ENCODE measurements around the gene TMEM145.
"Not testable (repeated sequence)": the region's sequence is repeated elsewhere in the genome, so short reads cannot be mapped to it uniquely, and the experiment has no call there.

TMEM145 gene

DNA sequence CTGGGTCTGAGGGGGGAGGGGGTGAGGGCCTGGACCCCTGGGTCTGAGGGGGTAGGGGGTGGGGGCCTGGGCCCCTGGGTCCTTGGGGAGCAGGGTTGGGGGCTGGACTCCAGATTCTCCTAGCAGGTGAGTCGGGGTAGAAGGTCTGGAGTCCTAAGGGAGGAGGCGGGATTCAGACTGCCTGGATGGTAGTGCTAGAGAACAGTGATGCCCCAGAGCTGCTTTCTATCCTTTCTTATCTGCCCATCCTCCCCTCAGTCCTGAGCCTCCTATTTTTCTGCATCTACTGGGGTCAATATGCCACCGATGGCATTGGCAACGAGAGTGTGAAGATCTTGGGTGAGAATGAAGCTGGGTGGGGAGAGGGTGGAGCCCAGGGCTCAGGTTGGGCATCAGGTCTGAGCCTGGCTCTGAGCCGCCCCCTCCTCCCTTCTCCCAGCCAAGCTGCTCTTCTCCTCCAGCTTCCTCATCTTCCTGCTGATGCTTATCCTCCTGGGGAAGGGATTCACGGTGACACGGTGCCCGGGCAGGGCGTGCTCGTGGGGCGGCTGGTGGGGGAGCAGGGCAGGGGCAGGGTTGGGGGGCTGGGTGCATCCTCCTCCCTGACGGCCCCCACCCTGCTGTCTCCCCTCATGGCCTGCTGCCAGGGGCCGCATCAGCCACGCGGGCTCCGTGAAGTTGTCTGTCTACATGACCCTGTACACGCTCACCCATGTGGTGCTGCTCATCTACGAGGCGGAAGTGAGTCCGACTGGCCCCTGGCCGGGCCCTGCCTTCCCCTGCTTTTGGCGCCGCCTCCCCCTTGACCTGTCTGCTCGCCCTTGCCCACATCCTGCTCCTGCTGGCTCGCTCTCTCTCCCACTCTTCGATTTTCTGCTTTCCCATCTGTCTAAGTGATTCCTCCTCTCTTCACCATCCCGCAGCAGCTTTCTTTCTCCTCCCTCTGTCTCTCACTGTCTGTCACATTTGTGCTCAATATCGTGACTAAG lies 3.4 kb downstream of the TMEM145 start:
- DNase-seq: no peak

DNA sequence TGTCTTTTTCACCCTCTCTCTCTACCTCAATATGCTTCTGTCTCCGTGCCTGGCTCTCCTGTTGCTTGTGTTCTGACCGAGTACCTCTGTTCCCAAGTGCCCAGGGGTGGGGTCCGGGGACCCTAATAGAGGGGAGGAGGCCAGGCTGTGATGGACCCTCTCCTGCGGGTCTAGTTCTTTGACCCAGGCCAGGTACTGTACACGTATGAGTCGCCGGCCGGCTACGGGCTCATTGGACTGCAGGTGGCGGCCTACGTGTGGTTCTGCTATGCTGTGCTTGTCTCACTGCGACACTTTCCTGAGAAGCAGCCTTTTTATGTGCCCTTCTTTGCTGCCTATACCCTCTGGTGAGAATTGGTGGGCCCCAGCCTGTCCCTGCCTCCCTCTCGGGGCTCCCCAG lies 4.4 kb downstream of the TMEM145 start:
- DNase-seq: no peak

DNA sequence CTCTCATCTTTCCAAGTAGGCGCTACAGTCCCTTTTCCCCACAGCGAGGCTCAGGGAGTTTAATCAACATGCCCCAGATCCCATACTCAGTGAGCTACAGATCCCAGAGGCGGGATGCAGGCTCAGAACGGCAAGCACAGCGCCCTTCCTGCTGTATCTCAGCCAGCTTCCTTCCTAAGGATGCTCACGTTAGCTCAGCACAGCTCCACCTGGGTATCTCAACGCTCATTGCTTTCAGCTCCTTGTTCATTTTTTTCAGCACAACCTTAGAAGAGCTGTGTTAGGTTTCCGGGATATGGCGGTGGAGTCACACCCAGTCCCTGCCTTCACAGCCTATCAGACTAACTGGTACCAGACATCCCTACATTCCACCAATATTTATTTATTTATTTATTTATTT lies 9.2 kb downstream of the TMEM145 start:
- DNase-seq: no peak

DNA sequence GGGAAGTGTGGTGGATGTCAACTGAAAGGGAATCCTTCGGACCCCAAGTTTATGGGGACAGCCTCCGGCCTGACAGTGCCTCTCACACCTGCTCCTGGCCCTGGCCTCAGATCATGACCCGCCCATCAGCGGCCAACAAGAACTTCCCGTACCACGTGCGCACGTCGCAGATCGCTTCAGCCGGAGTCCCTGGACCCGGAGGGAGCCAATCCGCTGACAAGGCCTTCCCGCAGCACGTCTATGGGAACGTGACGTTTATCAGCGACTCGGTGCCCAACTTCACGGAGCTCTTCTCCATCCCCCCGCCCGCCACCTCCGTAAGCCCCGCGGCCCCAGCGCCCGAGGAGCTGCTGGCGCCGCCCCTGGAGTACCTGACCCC lies 10.4 kb downstream of the TMEM145 start:
- DNase-seq: no peak

DNA sequence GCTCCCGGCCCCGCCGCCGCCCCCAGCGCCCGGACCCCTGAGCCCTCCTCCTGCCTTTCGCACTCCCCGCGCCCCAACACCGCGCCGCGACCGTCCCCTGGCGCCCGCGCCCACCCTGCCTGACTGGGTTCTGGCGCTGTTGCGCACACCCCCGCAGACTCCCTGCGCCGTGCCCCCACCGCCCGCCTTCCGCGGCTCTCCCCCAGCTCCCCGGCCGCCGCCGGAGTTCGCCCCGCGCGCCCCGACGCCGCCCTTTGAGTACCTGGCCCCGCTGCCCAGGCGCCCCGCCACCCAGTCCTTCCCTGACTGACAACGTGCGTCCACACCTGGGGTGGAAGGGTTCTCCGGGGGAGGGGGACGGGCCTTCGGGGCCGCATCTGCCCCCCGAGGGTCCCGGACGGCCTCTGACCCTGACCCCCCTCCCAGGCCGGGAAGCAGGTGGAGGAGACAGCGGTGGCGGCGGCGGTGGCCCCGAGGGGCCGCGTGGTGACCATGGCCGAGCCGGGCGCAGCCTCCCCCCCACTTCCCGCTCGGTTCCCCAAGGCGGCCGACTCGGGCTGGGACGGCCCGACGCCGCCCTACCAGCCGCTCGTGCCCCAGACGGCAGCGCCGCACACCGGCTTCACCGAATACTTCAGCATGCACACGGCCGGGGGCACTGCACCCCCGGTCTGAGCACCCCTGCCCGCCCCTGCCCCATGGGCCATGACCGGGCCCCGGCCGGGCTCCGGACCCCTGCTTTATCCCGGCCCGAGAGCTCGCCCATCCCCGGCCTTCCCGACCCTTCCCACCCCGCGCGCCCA lies 10.9 kb downstream of the TMEM145 start:
- DNase-seq: no peak

DNA sequence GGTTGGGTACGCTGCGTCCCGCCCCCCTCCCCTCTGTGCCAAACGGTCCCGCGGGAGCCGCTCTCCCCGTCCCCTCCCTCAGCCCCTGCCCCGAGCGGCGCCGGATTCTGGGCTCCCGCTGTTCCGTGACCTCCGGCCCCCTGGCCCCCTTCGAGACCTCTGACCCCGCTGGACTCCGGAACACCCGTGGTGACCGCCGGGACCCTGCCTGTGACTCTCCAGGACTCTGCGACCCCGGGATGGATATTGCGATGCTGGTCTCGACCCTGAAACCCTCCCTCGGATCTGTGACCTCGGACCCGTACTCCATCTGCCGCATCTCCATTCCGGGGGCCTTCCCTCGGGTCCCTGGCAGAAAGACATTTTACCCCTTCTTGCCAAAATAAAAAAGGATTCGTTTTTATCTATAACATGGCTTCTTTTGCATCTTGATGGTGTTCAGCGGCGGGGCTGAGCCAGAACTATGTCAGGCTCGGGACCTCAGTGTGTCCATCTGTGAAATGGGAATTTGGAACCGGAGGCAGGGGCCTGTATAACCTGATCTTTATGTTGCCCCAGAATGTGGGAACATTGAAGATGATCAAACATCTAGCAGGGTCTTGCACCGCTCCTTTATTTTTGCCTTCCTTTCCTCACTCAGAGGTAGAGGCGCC lies 11.7 kb downstream of the TMEM145 start:
- DNase-seq: no peak

DNA sequence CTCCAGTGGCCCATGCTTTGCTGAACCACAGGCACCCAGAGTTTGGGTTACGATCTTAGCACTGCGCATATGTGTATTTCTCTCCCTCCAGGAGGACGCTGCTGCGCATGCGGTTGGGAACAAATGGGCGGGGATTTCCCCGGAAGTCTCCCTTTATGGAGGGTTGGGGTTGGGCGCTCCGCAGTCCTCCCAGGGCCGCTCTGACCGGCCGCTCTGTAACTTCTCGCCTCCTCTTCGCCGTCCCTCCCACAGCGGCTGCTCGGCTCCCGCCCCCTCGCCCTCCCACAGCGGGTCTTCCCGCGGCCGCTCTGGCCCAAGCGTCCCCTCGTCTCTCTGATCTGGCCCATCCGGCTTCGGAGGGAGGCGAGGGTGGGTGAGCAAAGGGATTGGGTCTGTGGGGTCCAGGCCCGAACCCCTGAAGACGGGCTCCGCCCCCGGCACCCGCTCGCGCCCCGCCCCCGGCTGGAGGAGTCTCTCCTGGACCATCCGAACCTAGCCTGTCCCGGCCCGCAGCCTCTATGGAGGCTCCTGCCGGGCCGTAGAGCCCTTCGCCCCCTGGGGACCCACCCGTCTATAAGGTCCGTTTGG lies 12.3 kb downstream of the TMEM145 start, which contains the start of gene MEGF8:
MEGF8 (plus strand) TSS at position 328 of the 588 bp plus-strand sequence. CDS start 609 bp downstream, outside the sequence.
- DNase-seq: peak; percentile 100

DNA sequence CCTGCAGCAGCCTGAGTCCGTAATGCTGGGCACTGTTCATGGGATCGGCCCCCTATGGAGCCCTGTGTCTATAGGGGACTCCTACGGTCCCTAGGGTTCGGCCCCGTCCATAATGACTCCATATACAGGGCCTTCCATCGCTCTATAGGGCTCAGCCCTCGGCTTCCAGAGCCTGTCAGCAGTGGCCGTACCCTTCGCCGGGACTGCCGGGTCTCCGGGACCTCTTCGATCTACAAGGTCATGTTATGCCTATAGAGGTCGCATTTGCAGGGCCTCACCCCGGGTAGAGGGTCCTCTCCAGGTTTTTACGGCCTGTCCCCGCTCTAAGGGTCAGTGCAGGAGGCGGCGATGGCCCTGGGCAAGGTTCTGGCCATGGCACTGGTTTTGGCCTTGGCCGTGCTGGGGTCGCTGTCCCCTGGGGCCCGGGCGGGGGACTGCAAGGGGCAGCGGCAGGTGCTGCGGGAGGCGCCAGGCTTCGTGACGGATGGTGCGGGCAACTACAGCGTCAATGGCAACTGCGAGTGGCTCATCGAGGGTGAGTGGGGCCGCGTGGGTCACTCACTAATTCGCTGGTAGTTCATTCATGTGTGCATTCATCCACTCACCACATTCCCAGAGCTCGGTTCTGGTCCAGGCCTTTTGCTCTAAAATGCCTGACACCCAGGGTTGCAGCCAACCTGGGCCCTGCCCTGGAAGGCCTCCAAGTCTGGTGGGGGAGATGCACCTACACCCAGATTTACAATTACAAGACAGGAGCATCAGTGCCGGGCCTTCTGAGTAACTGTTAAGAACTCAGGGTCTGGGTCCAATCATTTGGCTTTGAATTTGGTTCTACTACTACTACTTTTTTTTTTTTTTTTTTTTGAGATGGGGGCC lies 13.0 kb downstream of the TMEM145 start:
- peak; percentile 67 for DNase-seq

DNA sequence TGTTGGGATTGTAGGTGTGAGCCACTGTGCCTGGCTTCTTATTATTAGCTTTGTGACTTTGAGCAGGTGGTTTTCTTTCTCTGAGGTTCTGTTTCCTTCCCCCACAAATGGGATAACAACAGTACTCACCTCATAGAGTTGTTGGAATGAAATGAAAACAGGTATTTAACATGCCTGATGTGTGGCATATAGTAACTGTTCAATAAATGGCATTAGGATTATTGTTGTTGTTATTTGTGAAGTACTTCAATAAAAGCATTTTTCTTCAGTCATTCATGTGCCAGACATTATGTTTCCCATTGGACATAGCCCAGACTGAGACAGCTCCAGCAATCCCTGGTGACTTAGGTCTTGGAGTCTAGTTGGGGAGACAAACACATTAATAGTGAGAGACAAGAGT lies 13.9 kb downstream of the TMEM145 start:
- no peak for DNase-seq

DNA sequence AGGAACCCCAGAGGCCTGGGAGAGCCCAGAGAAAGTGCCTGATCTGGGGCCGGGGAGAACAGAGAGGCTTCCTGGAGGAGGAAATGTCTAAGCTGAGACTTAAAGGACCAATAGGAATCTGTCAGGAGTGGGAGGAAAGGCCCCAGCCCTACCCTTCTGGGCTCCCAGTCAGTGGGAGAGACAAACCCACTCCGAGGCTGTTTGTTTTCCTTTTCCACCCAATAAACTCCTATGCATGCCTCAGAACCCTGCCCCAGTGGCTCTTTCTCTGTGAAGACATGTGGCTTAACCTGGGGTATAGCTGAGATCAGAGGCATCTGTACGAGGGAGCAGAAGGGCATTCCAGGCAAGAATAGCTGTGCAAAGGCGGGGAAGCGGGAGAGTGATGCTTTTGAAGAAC lies 14.3 kb downstream of the TMEM145 start:
- no peak for DNase-seq

DNA sequence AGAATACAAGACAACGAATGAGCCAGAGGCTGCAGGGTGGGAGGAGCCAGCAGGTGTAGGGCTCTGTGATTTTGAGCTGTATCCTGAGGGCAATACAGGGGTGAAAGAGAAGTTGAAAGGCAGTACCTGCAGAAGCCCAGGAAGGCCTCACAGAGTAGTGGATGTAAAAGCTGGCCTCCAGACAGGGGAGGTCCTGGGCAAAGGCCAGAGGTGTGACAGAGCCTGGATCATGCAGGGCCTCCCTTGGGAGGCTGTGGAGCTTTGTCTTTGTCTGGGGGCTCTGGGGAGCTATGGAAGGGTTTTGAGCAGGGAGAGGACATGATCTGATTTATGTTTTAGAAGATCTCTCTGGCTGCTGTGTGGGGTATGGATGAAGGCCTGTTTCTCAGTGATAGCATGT lies 15.0 kb downstream of the TMEM145 start:
- DNase-seq: no peak

DNA sequence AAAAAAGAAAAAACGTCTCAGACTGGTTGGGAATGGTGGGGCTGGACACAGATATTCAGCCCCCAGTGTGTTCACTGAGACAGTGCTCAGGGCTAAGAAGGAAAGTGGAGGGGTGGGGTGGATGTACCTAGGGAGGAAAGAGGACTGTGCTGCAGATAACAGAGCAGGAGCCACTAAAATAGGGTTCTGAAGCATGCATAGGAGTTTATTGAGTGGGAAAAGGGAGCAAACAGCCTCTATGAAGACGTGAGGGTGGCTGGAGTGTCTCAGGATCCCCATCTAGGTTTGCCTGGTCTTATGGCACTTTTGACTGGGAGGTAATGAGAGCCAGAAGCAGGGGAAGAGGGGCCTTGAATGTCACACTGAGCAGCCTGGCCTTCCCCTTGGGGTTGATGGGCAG lies 15.7 kb downstream of the TMEM145 start:
- DNase-seq: no peak

DNA sequence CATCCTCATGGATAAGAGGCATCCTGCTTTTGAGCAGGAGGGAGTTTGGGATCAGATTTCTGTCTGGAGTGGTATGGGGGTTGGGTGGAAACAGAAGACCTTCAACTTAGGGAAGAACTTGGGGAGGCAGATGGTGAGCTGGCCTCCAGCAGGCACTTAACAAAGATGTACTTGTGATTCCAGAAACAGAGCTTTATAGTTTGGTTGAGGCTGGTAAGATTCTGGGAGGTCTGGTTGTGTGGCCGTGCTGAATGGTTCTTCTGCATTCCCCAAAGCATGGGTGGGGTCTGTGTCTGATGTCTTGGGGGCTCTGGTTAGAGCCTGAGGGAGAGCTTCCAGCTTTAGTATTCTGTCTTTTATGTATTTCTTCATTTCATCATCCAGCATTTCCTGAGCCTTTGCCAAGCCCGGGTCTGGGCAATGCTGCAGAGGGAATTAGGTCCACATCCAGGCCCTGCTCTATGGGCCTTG lies 17.2 kb downstream of the TMEM145 start:
- peak; percentile 85 for DNase-seq

DNA sequence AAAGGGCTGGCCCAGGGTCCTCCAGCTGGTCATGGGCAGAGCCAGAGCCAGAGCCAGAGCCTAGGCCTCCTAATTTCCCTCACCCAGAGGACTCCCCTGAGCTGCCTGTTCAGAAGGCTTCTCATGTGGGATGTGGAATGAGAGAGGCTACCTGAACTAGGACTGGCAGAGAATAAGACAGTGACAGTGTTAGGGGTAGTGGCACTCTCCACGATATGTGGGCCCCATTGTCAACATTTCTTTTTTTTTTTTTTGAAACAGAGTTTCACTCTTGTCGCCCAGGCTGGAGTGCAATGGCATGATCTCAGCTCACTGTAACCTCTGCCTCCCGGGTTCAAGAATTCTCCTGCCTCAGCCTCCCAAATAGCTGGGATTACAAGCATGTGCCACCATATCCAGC lies 18.2 kb downstream of the TMEM145 start:
- DNase-seq: not testable (repeated sequence)

DNA sequence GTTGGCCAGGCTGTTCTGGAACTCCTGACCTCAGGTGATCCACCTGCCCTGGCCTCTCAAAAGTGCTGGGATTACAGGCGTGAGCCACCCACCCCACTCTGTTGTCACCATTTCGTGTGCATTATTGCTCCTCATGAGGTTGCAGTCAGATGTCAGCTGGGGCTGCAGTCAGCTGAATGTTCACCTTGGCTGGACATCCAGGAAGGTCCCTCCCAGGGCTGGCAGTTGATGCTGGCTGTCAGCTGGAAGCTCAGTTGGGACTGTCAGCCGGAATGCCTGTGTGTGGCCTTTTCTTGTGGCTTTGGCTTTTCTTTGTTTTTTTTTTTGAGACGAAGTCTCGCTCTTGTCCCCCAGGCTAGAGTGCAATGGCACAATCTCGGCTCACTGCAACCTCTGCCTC lies 18.9 kb downstream of the TMEM145 start:
- no peak for DNase-seq

DNA sequence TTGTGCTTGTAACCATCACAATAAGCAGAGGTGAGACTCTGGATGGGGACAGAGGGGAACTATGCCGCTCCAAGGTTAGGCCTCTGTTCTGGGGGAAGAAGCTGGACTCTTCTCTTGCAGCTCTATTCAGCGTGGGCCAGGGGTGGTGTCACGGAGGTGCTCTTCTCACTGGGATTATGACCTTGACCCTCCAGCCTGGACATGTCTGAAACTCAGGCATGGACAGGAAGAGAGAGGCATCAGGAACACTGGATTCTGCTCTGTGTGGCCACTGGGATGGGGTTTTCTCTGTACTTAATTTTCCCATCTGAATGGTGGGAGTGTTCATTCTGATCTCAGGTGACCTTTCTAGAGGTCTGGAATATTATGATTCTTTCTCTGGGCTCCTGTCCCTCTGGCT lies 19.9 kb downstream of the TMEM145 start:
- no peak for DNase-seq

DNA sequence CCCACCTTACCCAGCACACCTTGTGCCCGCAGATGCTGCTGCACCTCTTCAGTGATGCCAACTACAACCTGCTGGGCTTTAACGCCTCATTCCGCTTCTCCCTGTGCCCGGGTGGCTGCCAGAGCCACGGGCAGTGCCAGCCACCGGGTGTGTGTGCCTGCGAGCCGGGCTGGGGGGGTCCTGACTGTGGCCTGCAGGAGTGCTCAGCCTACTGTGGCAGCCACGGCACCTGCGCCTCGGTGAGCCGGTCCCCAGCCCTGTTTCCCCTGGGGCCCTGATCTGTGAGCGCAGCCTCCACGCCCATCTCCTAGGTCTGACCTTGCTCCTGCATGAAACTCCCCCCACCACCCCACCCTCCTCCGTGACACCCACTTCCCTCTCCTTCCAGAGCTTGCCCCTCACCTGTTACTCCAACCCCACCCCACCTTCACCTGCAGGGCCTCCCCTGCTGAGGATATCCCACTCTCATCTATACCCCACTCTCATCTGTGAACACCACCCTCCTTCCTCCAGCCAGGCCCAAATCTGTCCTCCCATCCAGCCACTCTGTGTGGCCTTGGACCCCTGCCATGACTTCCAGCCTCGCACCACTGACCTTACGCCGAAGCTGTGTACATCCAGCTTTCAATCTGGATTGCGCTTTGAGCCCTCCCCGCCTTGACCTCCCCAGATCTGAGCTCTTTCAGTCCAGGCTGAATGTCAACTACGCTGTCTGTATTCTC lies 21.0 kb downstream of the TMEM145 start:
- no peak for DNase-seq

DNA sequence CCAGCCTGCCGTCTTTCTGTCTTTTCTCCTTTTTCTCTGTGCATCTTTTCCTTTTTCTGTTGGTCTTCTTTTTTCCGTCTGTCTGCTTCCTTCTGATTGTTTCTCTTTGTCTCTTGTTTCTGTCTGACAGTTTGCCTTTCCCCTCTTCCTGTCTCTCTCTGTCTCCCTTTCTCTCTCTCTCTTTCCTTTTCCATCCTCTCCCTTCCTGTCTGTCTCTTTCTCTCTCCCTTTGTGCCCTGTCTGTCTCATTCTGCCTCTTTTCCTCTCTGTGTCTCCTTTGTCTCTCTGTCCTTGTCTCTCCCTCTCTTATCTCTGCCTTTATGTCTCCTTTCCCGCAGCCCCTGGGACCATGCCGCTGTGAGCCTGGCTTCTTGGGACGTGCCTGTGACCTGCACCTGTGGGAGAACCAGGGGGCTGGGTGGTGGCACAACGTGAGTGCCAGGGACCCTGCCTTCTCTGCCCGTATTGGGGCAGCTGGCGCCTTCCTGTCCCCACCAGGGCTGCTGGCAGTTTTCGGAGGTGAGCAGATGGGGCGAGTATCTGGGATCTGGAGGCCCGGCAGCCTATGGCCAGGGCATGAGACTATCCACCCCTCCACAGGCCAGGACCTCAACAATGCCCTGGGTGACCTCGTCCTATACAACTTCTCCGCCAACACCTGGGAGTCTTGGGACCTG lies 21.7 kb downstream of the TMEM145 start:
- no peak for DNase-seq

DNA sequence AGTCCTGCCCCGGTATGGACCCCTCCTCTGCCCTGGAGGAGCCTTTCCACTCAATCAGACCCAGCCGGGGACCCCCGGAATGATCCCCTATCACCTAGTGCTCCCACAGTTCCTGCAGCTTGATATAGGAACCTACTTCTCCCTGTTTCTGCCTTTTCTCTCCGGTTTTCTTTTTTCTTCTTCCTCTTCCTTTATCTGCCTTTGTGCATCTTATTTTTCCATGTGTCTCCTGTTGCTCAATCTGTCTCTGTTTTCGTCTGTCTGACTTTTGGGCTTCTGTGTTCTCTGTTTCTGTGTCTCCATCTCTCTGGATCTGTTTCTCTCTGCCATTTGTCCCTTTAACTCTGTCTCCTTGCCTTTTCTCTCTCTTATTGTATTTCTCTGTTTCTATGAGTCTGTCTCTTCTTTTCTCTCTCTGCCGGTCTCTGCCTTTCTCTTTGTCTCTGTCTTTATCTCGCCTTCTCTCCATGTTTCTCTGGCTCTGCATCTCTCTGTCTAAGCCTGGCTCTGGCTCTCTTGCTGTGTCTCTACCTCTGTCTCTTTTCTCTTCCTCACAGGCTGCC lies 22.3 kb downstream of the TMEM145 start:
- DNase-seq: no peak

DNA sequence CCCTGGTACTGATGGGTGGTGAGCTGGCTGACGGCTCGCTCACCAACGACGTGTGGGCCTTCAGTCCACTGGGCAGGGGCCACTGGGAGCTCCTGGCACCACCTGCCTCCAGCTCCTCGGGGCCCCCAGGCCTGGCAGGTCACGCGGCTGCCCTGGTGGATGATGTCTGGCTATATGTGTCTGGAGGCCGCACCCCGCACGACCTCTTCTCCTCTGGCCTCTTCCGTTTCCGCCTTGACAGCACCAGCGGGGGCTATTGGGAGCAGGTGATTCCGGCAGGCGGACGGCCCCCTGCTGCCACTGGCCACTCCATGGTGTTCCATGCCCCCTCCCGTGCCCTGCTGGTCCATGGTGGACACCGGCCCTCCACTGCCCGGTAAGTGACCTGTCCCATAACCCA lies 22.9 kb downstream of the TMEM145 start:
- no peak for DNase-seq

All from NCI-H82 (cell line).